Gastroesophageal sphincter (tissue), 4 donors: ENCODE results near the gene UPF2. TPM values are rescaled to one million over a fixed set of nuclear protein-coding genes. Genes with fewer than 3 reads are reported as not detected.

ENCODE experiments used
- ATAC-seq: fragments of 150-250 bp; one replicate; pipeline ENCODE4 v1.9.1; 2016; ENCODE audit warnings: mild to moderate bottlenecking, moderate library complexity
- H3K27ac ChIP-seq, 4 donors: fragments of 200-600 bp; sonication (generic) in 3 of 4; 1 replicate in 3 of 4; 2 replicates in 1 of 4; pipeline ENCODE4 v1.5.1; 2016 to 2019
- H3K27me3 ChIP-seq: fragments of 200-600 bp; sonication (generic); one replicate; pipeline ENCODE4 v1.5.1; 2019
- H3K36me3 ChIP-seq, 2 donors: fragments of 200-600 bp; sonication (generic); one replicate each; pipeline ENCODE4 v1.5.1; 2019; ENCODE audit warnings: control low read depth in 1 of 2
- H3K4me1 ChIP-seq, 3 donors: fragments of 200-600 bp; sonication (generic); 1 replicate in 2 of 3; 2 replicates in 1 of 3; pipeline ENCODE4 v1.5.1; 2016 to 2019; ENCODE audit warnings: control low read depth in 2 of 3
- H3K4me3 ChIP-seq, 2 donors: fragments of 200-600 bp; sonication (generic); one replicate each; pipeline ENCODE4 v1.5.1; 2019; ENCODE audit warnings: mild to moderate bottlenecking in 1 of 2, moderate library complexity in 1 of 2
- H3K9me3 ChIP-seq, 3 donors: fragments of 200-600 bp; sonication (generic); one replicate each; pipeline ENCODE4 v1.5.1; 2017 to 2019; ENCODE audit warnings: control low read depth in 2 of 3
- CTCF ChIP-seq, 4 experiments: fragments of 200-600 bp in 2 of 4; fragments of 450-650 bp in 2 of 4; sonication (generic) in 1 of 4; IDR thresholded peaks; one replicate each; pipeline ENCODE4 v1.5.1; 2017 to 2019; ENCODE audit warnings: antibody characterized with exemption in 4 of 4, mild to moderate bottlenecking in 2 of 4, moderate library complexity in 2 of 4
- EP300 ChIP-seq: sonication (generic); formaldehyde crosslinking; IDR thresholded peaks from one replicate; pipeline ENCODE4 v1.6.1; 2017; ENCODE audit warnings: antibody characterized with exemption, mild to moderate bottlenecking
- POLR2A ChIP-seq, 2 donors: fragments of 450-650 bp; IDR thresholded peaks; one replicate each; pipeline ENCODE4 v1.6.1; 2017; ENCODE audit warnings: antibody characterized with exemption in 2 of 2, mild to moderate bottlenecking in 2 of 2, moderate library complexity in 1 of 2
- POLR2AphosphoS5 ChIP-seq: sonication (generic); formaldehyde crosslinking; IDR thresholded peaks from one replicate; pipeline ENCODE4 v1.6.1; 2017; ENCODE audit warnings: antibody characterized with exemption
- WGBS, 2 donors: methylation state at CpG; one replicate each; pipeline ENCODE4 v1.1.5; 2018; ENCODE audit warnings: low coverage in 1 of 2; 5-methylcytosine and 5-hydroxymethylcytosine counted together
- total RNA-seq, 4 donors: library from RNA; depleted of rRNA; stranded (reverse); fragments of >200 nt; gene quantifications; one replicate each; pipeline ENCODE4 v1.1.0, GENCODE V29; 2016

UPF2 gene
- total RNA-seq, 4 donors from 2014 or later = 23.8 to 40.9 (median 35.0) TPM

- WGBS, 2 donors = 61 to 81% methylated on average over 4 to 10 of the region's 23 CpGs
These were observed 140.7 kb downstream of the UPF2 start for GRCh38 chr10:11901833-11902475.

GRCh38 chr10:11901454-11901832 lies 141.2 kb downstream of the UPF2 start:
- H3K9me3 ChIP-seq = no peaks in the 10 kb centered on the region
- no peak for ATAC-seq
- H3K4me3 ChIP-seq = no peak overlapping the region
- H3K27me3 ChIP-seq = peaks cover 20% of the 10 kb centered on the region
- 56 to 57% methylated on average over 5 to 7 of the region's 7 CpGs for WGBS, 2 donors
- H3K27ac ChIP-seq = no peak overlapping the region
- H3K36me3 ChIP-seq = no peaks in the 10 kb centered on the region
- H3K4me1 ChIP-seq = no peaks in the 10 kb centered on the region
- TF ChIP-seq CTCF (IDR thresholded peaks at IDR 0.05) (no peak), POLR2AphosphoS5 (no peak), EP300 (no peak), POLR2A (IDR thresholded peaks at IDR 0.05) (no peak)

More at GRCh38 chr10:11901833-11902475, 140.7 kb downstream of the UPF2 start:
- H3K27ac ChIP-seq = no peak overlapping the region
- no peaks in the 10 kb centered on the region for H3K9me3 ChIP-seq
- no peak for TF ChIP-seq CTCF (IDR thresholded peaks at IDR 0.05)
- no peak for TF ChIP-seq EP300
- TF ChIP-seq POLR2A (IDR thresholded peaks at IDR 0.05) = no peak
- no peak for TF ChIP-seq POLR2AphosphoS5
- no peaks in the 10 kb centered on the region for H3K4me1 ChIP-seq
- H3K27me3 ChIP-seq = peaks cover 20% of the 10 kb centered on the region
- no peak for ATAC-seq
- no peaks in the 10 kb centered on the region for H3K36me3 ChIP-seq
- H3K4me3 ChIP-seq = no peak overlapping the region

- peaks cover 20% of the 10 kb centered on the region for H3K27me3 ChIP-seq
- WGBS, 2 donors = 82 to 89% methylated on average over 3 to 6 of the region's 6 CpGs
- no peaks in the 10 kb centered on the region for H3K9me3 ChIP-seq
- no peak for ATAC-seq
- H3K4me1 ChIP-seq = no peaks in the 10 kb centered on the region
- no peak overlapping the region for H3K27ac ChIP-seq
- TF ChIP-seq POLR2AphosphoS5 (no peak), EP300 (no peak), CTCF (IDR thresholded peaks at IDR 0.05) (no peak), POLR2A (IDR thresholded peaks at IDR 0.05) (no peak)
- no peaks in the 10 kb centered on the region for H3K36me3 ChIP-seq
- no peak overlapping the region for H3K4me3 ChIP-seq
These were observed 141.6 kb downstream of the UPF2 start for GRCh38 chr10:11901036-11901301.

- TF ChIP-seq POLR2AphosphoS5 (no peak), POLR2A (IDR thresholded peaks at IDR 0.05) (no peak), EP300 (no peak), CTCF (IDR thresholded peaks at IDR 0.05) (no peak)
- no peak overlapping the region for H3K27ac ChIP-seq
- ATAC-seq = no peak
- H3K27me3 ChIP-seq = peaks cover 20% of the 10 kb centered on the region
- H3K36me3 ChIP-seq = no peaks in the 10 kb centered on the region
- no peaks in the 10 kb centered on the region for H3K4me1 ChIP-seq
- 88 to 97% methylated on average over 7 to 19 of the region's 28 CpGs for WGBS, 2 donors
- H3K4me3 ChIP-seq = no peak overlapping the region
- H3K9me3 ChIP-seq = no peaks in the 10 kb centered on the region
These were observed 143.3 kb downstream of the UPF2 start for GRCh38 chr10:11899067-11899876.
